ENCODE measurements around the gene PLAAT4. TPM values are rescaled to one million over a fixed set of nuclear protein-coding genes. Genes with fewer than 3 reads are reported as not detected.

PLAAT4 gene
- total and polyA plus RNA-seq, 10 of the 15 experiments (the other 5 are each of a cell fraction or from before 2014, with no cell fraction given), result 6.0 to 34.3 (median 12.4) TPM

GRCh38 chr11:63517156-63517555 is 19.5 kb upstream of the PLAAT4 start:
- Histone ChIP-seq H3K4me2 (ENCODE audit: control insufficient read depth, insufficient read depth) (no peak overlapping the region), H3K9me3 (replicated peaks; ENCODE audit: control insufficient read depth, insufficient read depth, low read length) (no peaks in the 10 kb centered on the region; the same call in 2 of the 3 replicates), H3K4me3 (no peak overlapping the region), H3K27me3 (replicated peaks in 1 of 2; ENCODE audit: control insufficient read depth in 2 of 2, insufficient read depth in 2 of 2, low read length in 1 of 2) (no peaks in the 10 kb centered on the region), H3K36me3 (ENCODE audit: control insufficient read depth in 2 of 2, insufficient read depth in 2 of 2, low read length in 1 of 2) (no peaks in the 10 kb centered on the region), H3K27ac (ENCODE audit: control insufficient read depth, insufficient read depth) (no peak overlapping the region), H3K79me2 (ENCODE audit: control insufficient read depth, insufficient read depth, low read length) (no peaks in the 10 kb centered on the region), H3K9ac (ENCODE audit: control insufficient read depth, insufficient read depth, low read length) (no peak overlapping the region), H4K20me1 (ENCODE audit: control insufficient read depth, insufficient read depth) (no peaks in the 10 kb centered on the region), H3K4me1 (ENCODE audit: control insufficient read depth, insufficient read depth, low read length) (no peaks in the 10 kb centered on the region), H2AFZ (ENCODE audit: control insufficient read depth, low read depth, low read length) (no peak overlapping the region)
- ChIA-PET RAD21 (ENCODE audit: unreplicated experiment) (no interaction called here), POLR2A (no interaction called here), SMC1A (ENCODE audit: uncharacterized antibody, unreplicated experiment) (no interaction called here), CTCF (interaction anchor here (1.7 kb wide), 1 partner anchor 38 kb away, joined by 3 read pairs; no protein-coding TSS in a partner anchor)
- no peak for FAIRE-seq
- 60% methylated on average over 5 of the region's 5 CpGs for WGBS (ENCODE audit: insufficient coverage, insufficient replicate concordance, low lambda C conversion rate, missing lambda C conversion rate)
- TF ChIP-seq ZSCAN29 (IDR thresholded peaks at IDR 0.05) (no peak), POLR2AphosphoS5 (IDR thresholded peaks at IDR 0.05; ENCODE audit: low read length) (no peak), ETV6 (conservative IDR thresholded peaks at IDR 0.05 in 1 of 2, IDR thresholded peaks at IDR 0.05 in 1 of 2; ENCODE audit: borderline replicate concordance in 1 of 2, low read depth in 1 of 2) (no peak), ATF3 (IDR thresholded peaks at IDR 0.05; ENCODE audit: borderline replicate concordance, extremely low read depth, low read depth, low read length) (no peak), HDAC2 (IDR thresholded peaks at IDR 0.05) (no peak), NR2C1 (IDR thresholded peaks at IDR 0.05) (no peak), EGR1 (IDR thresholded peaks at IDR 0.05; ENCODE audit: borderline replicate concordance in 1 of 2, low read depth in 2 of 2, low read length in 2 of 2) (no peak), KDM1A (IDR thresholded peaks at IDR 0.05; ENCODE audit: borderline replicate concordance) (no peak), TBL1XR1 (IDR thresholded peaks at IDR 0.05; ENCODE audit: low read depth, low read length) (no peak), CEBPZ (IDR thresholded peaks at IDR 0.05; ENCODE audit: low read depth, low read length) (no peak), RAD21 (IDR thresholded peaks at IDR 0.05; ENCODE audit: insufficient read depth, low read depth, low read length) (no peak), MEF2A (IDR thresholded peaks at IDR 0.05; ENCODE audit: insufficient read depth, low read depth, low read length) (no peak), CREB1 (IDR thresholded peaks at IDR 0.05; ENCODE audit: low read depth) (no peak), ZZZ3 (IDR thresholded peaks at IDR 0.05; ENCODE audit: control insufficient read depth, insufficient read length, low read depth) (no peak), SUPT20H (IDR thresholded peaks at IDR 0.05; ENCODE audit: borderline replicate concordance, control insufficient read depth, low read depth, low read length) (no peak), ATF7 (IDR thresholded peaks at IDR 0.05; ENCODE audit: low read depth) (no peak), LARP7 (IDR thresholded peaks at IDR 0.05) (no peak), IRF4 (IDR thresholded peaks at IDR 0.05; ENCODE audit: low read depth, low read length) (no peak)
- DNase-seq (ENCODE audit: low read depth, low spot score), result no peak
- ATAC-seq, result no peak
- BruUV-seq (replicated peaks), result no TSS peak
- in situ Hi-C loops (cut with MboI) (no loop called here), intact Hi-C loops (cut with micrococcal nuclease; ENCODE audit: unreplicated experiment) (no loop called here)
